ENCODE measurements around the gene OVCH1. TPM values are rescaled to one million over a fixed set of nuclear protein-coding genes. Genes with fewer than 3 reads are reported as not detected.
"Not testable (repeated sequence)": the region's sequence is repeated elsewhere in the genome, so short reads cannot be mapped to it uniquely, and the experiment has no call there.

The OVCH1 gene
- total RNA-seq, 1 donor from 2014 or later = 0.07 TPM

- peak; percentile 36 for ATAC-seq
- intact Hi-C loops (cut with micrococcal nuclease) = no loop called here
Observed at GRCh38 chr12:29505122-29505521, 7.6 kb upstream of the OVCH1 start.

GRCh38 chr12:29503283-29503682, 5.8 kb upstream of the OVCH1 start:
- intact Hi-C loops (cut with micrococcal nuclease) = no loop called here
- ATAC-seq = no peak
- no peak for DNase-seq

More at GRCh38 chr12:29505122-29505521, 7.6 kb upstream of the OVCH1 start:
- no peak for DNase-seq

- DNase-seq (no peak), ATAC-seq (no peak)
- intact Hi-C loops (cut with micrococcal nuclease) = no loop called here
Observed at GRCh38 chr12:29499235-29499634, 1.7 kb upstream of the OVCH1 start.

- DNase-seq (no peak), ATAC-seq (no peak)
- intact Hi-C loops (cut with micrococcal nuclease) = no loop called here
Observed at GRCh38 chr12:29492891-29493290, 4.6 kb downstream of the OVCH1 start.

GRCh38 chr12:29486972-29487371, 10.5 kb downstream of the OVCH1 start:
- intact Hi-C loops (cut with micrococcal nuclease) = no loop called here
- DNase-seq (no peak), ATAC-seq (no peak)

- ATAC-seq (no peak), DNase-seq (no peak)
- intact Hi-C loops (cut with micrococcal nuclease) = no loop called here
Observed at GRCh38 chr12:29463198-29463597, 34.3 kb downstream of the OVCH1 start.

- ATAC-seq = no peak
- intact Hi-C loops (cut with micrococcal nuclease) = no loop called here
- DNase-seq = no peak
Observed at GRCh38 chr12:29460082-29460481, 37.4 kb downstream of the OVCH1 start.

- no peak for ATAC-seq
- DNase-seq = no peak
- intact Hi-C loops (cut with micrococcal nuclease) = no loop called here
Observed at GRCh38 chr12:29455087-29455486, 42.4 kb downstream of the OVCH1 start.

GRCh38 chr12:29451888-29452287, 45.6 kb downstream of the OVCH1 start:
- intact Hi-C loops (cut with micrococcal nuclease) = no loop called here
- no peak for DNase-seq
- ATAC-seq = no peak

GRCh38 chr12:29448157-29448556, 49.3 kb downstream of the OVCH1 start:
- intact Hi-C loops (cut with micrococcal nuclease) = no loop called here
- DNase-seq = no peak
- ATAC-seq = no peak

- no peak for ATAC-seq
- DNase-seq = no peak
- intact Hi-C loops (cut with micrococcal nuclease) = no loop called here
Observed at GRCh38 chr12:29447285-29447975, 50.1 kb downstream of the OVCH1 start.

GRCh38 chr12:29439506-29439905, 58.0 kb downstream of the OVCH1 start:
- ATAC-seq = no peak
- DNase-seq = no peak
- intact Hi-C loops (cut with micrococcal nuclease) = no loop called here

- DNase-seq = no peak
Observed at GRCh38 chr12:29438752-29439408, 58.6 kb downstream of the OVCH1 start.

GRCh38 chr12:29437575-29437974, 59.9 kb downstream of the OVCH1 start:
- intact Hi-C loops (cut with micrococcal nuclease) = no loop called here
- DNase-seq = no peak
- no peak for ATAC-seq

More at GRCh38 chr12:29438752-29439408, 58.6 kb downstream of the OVCH1 start:
- intact Hi-C loops (cut with micrococcal nuclease) = no loop called here
- ATAC-seq = no peak

- intact Hi-C loops (cut with micrococcal nuclease); DNase-seq; ATAC-seq: not testable (repeated sequence)
Observed at GRCh38 chr12:29436815-29437214, 60.7 kb downstream of the OVCH1 start.

GRCh38 chr12:29431513-29431912, 66.0 kb downstream of the OVCH1 start:
- intact Hi-C loops (cut with micrococcal nuclease) = no loop called here
- ATAC-seq (no peak), DNase-seq (no peak)

GRCh38 chr12:29430716-29431044, 66.8 kb downstream of the OVCH1 start:
- intact Hi-C loops (cut with micrococcal nuclease) = no loop called here
- no peak for ATAC-seq

GRCh38 chr12:29429999-29430715, 67.3 kb downstream of the OVCH1 start:
- ATAC-seq (no peak), DNase-seq (no peak)
- intact Hi-C loops (cut with micrococcal nuclease) = no loop called here

More at GRCh38 chr12:29430716-29431044, 66.8 kb downstream of the OVCH1 start:
- no peak for DNase-seq

GRCh38 chr12:29428633-29429032, 68.9 kb downstream of the OVCH1 start:
- ATAC-seq (peak; percentile 42), DNase-seq (no peak)
- intact Hi-C loops (cut with micrococcal nuclease) = no loop called here

GRCh38 chr12:29427964-29428363, 69.5 kb downstream of the OVCH1 start:
- intact Hi-C loops (cut with micrococcal nuclease) = no loop called here
- DNase-seq = no peak
- peak; percentile 73 for ATAC-seq

Measured in left ventricle myocardium superior (tissue), 1 donor.